Neuronal stem cell (in vitro differentiated cells): Measurements from ENCODE around the gene RILPL1.
"Not testable (repeated sequence)": the region's sequence is repeated elsewhere in the genome, so short reads cannot be mapped to it uniquely, and the experiment has no call there.

ENCODE experiments used
- DNase-seq: peaks from one replicate; pipeline ENCODE4 v3.0.0-alpha.2; 2013; ENCODE audit warnings: low spot score
- H2AFZ ChIP-seq: one replicate; pipeline ENCODE4 v1.6.1; 2013; ENCODE audit warnings: mild to moderate bottlenecking, low read length, inconsistent platforms
- H2AK5ac ChIP-seq: 2 replicates; pipeline ENCODE4 v1.6.1; 2013; ENCODE audit warnings: low read depth, mild to moderate bottlenecking, inconsistent platforms, low read length, moderate library complexity, mixed read lengths
- H2BK120ac ChIP-seq: 2 replicates; pipeline ENCODE4 v1.6.1; 2013; ENCODE audit warnings: low read depth, mild to moderate bottlenecking, inconsistent platforms, low read length, moderate library complexity, mixed read lengths
- H2BK12ac ChIP-seq: one replicate; pipeline ENCODE4 v1.6.1; 2013; ENCODE audit warnings: low read length, inconsistent platforms
- H2BK15ac ChIP-seq: 2 replicates; pipeline ENCODE4 v1.6.1; 2013; ENCODE audit warnings: mild to moderate bottlenecking, low read length, inconsistent platforms, mixed read lengths
- H2BK5ac ChIP-seq: one replicate; pipeline ENCODE4 v1.6.1; 2013; ENCODE audit warnings: inconsistent platforms, mild to moderate bottlenecking, low read length, moderate library complexity
- H3K14ac ChIP-seq: one replicate; pipeline ENCODE4 v1.6.1; 2013; ENCODE audit warnings: low read length, inconsistent platforms
- H3K18ac ChIP-seq: 2 replicates; pipeline ENCODE4 v1.6.1; 2013; ENCODE audit warnings: low read length, inconsistent platforms
- H3K23ac ChIP-seq: 2 replicates; pipeline ENCODE4 v1.6.1; 2013; ENCODE audit warnings: low read depth, mild to moderate bottlenecking, mixed read lengths, low read length, inconsistent platforms; ENCODE audit not compliant: poor library complexity
- H3K27ac ChIP-seq: replicated peaks from 3 replicates; pipeline ENCODE4 v1.5.1; 2013; ENCODE audit warnings: low read length, inconsistent platforms
- H3K27me3 ChIP-seq, 3 experiments: 2 replicates each; pipeline ENCODE4 v1.6.1; 2013; ENCODE audit warnings: low read length in 3 of 3, mild to moderate bottlenecking in 2 of 3, inconsistent platforms in 1 of 3, low read depth in 1 of 3, mixed read lengths in 1 of 3, moderate library complexity in 1 of 3; ENCODE audit not compliant: control insufficient read depth in 3 of 3, insufficient read depth in 3 of 3
- H3K36me3 ChIP-seq, 2 donors: replicated peaks in 1 of 2; 2 replicates each; pipeline ENCODE4 v1.6.1; 2013; ENCODE audit warnings: low read length in 2 of 2; ENCODE audit not compliant: control insufficient read depth in 2 of 2, insufficient read depth in 2 of 2
- H3K4ac ChIP-seq: 2 replicates; pipeline ENCODE4 v1.6.1; 2013; ENCODE audit warnings: inconsistent platforms, mild to moderate bottlenecking, low read length, moderate library complexity
- H3K4me1 ChIP-seq, 2 donors: 1 replicate in 1 of 2; 2 replicates in 1 of 2; pipeline ENCODE4 v1.6.1; 2013; ENCODE audit warnings: low read length in 2 of 2, low read depth in 1 of 2; ENCODE audit not compliant: control insufficient read depth in 2 of 2, insufficient read depth in 1 of 2
- H3K4me2 ChIP-seq: one replicate; pipeline ENCODE4 v1.6.1; 2013; ENCODE audit warnings: mild to moderate bottlenecking, low read length, inconsistent platforms; ENCODE audit not compliant: insufficient read depth, poor library complexity, severe bottlenecking
- H3K4me3 ChIP-seq, 2 donors: 2 replicates each; pipeline ENCODE4 v1.5.1; 2013; ENCODE audit warnings: low read length in 2 of 2, mild to moderate bottlenecking in 2 of 2, inconsistent platforms in 1 of 2, moderate library complexity in 1 of 2
- H3K79me1 ChIP-seq: one replicate; pipeline ENCODE4 v1.6.1; 2013; ENCODE audit warnings: low read depth, mild to moderate bottlenecking, inconsistent platforms, low read length, moderate library complexity
- H3K9ac ChIP-seq: one replicate; pipeline ENCODE4 v1.6.1; 2013; ENCODE audit warnings: mild to moderate bottlenecking, low read depth, low read length, inconsistent platforms; ENCODE audit not compliant: poor library complexity
- H3K9me3 ChIP-seq, 2 donors: replicated peaks in 1 of 2; 2 replicates each; pipeline versions ENCODE3 to v1.6.1; 2013; ENCODE audit warnings: low read length in 2 of 2, mild to moderate bottlenecking in 2 of 2, inconsistent platforms in 1 of 2, low read depth in 1 of 2, mixed read lengths in 1 of 2, moderate library complexity in 1 of 2; ENCODE audit not compliant: control insufficient read depth in 2 of 2, insufficient read depth in 1 of 2
- H4K8ac ChIP-seq: one replicate; pipeline ENCODE4 v1.6.1; 2013; ENCODE audit warnings: low read depth, mild to moderate bottlenecking, inconsistent platforms, low read length, moderate library complexity
- H4K91ac ChIP-seq: one replicate; pipeline ENCODE4 v1.6.1; 2013; ENCODE audit warnings: low read length, low read depth, mild to moderate bottlenecking, inconsistent platforms; ENCODE audit not compliant: poor library complexity
- WGBS, 2 donors: extraction: QIAGEN DNeasy Blood & Tissue Kit; methylation state at CpG; one replicate each; pipeline ENCODE4 v1.1.7; 2013; ENCODE audit warnings: missing lambda C conversion rate in 2 of 2, mixed read lengths in 1 of 2; ENCODE audit not compliant: insufficient read length in 2 of 2, insufficient replicate concordance in 1 of 2; ENCODE audit errors: extremely low coverage in 2 of 2; 5-methylcytosine and 5-hydroxymethylcytosine counted together

The RILPL1 gene

GRCh38 chr12:123469978-123470377, 63.5 kb downstream of the RILPL1 start:
- H3K9me3 ChIP-seq: no peaks in the 10 kb centered on the region

DNA sequence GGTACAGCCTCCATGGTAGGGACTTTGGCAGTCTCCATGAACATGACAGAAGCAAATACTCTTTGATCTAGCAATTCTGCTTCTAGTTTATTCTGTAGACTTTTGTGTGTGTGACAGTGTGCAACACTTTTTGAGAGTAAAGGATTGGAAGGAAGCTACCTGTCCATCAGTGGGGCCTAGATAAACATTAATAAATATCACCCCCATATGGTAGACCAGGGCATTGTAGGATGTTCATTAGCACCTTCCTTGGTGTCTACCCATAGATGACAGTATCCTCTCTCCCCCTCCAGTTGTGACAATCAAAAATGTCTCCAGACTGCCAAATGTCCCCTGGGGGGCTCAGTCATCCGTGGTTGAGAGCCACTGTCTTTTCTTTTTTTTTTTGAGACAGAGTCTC, 64.7 kb downstream of the RILPL1 start:
- Histone ChIP-seq H2AK5ac (no peak overlapping the region), H3K27ac (no peak overlapping the region), H3K14ac (no peak overlapping the region), H3K18ac (no peak overlapping the region), H4K91ac (no peak overlapping the region), H3K4me3 (no peak overlapping the region), H3K23ac (no peak overlapping the region), H3K9ac (no peak overlapping the region), H2BK120ac (no peak overlapping the region), H3K9me3 (no peaks in the 10 kb centered on the region), H3K4me2 (no peak overlapping the region), H3K4me1 (no peaks in the 10 kb centered on the region), H3K4ac (no peak overlapping the region), H3K79me1 (peaks cover 5% of the 10 kb centered on the region), H4K8ac (no peak overlapping the region), H2AFZ (no peak overlapping the region), H2BK15ac (no peak overlapping the region), H3K27me3 (no peaks in the 10 kb centered on the region), H2BK12ac (no peak overlapping the region), H3K36me3 (peaks cover 22 to 77% of the 10 kb centered on the region in 2 donors), H2BK5ac (no peak overlapping the region)
- WGBS, 2 donors: no CpG with 5 or more reads among the region's 1 CpG
- no peak for DNase-seq

More at GRCh38 chr12:123469978-123470377, 63.5 kb downstream of the RILPL1 start:
- Histone ChIP-seq H2AFZ (no peak overlapping the region), H3K4me1 (no peaks in the 10 kb centered on the region), H3K27ac (no peak overlapping the region), H3K36me3 (peaks cover 24 to 79% of the 10 kb centered on the region in 2 donors), H3K4me3 (no peak overlapping the region), H3K4ac (no peak overlapping the region), H2BK12ac (no peak overlapping the region), H3K4me2 (no peak overlapping the region), H3K27me3 (no peaks in the 10 kb centered on the region), H3K79me1 (peaks cover 5% of the 10 kb centered on the region), H4K91ac (no peak overlapping the region), H3K23ac (no peak overlapping the region), H2BK120ac (no peak overlapping the region), H3K14ac (no peak overlapping the region), H3K9ac (no peak overlapping the region), H4K8ac (no peak overlapping the region), H2BK15ac (no peak overlapping the region), H3K18ac (no peak overlapping the region), H2BK5ac (no peak overlapping the region), H2AK5ac (no peak overlapping the region)
- no peak for DNase-seq
- no CpG with 5 or more reads among the region's 2 CpGs for WGBS, 2 donors

DNA sequence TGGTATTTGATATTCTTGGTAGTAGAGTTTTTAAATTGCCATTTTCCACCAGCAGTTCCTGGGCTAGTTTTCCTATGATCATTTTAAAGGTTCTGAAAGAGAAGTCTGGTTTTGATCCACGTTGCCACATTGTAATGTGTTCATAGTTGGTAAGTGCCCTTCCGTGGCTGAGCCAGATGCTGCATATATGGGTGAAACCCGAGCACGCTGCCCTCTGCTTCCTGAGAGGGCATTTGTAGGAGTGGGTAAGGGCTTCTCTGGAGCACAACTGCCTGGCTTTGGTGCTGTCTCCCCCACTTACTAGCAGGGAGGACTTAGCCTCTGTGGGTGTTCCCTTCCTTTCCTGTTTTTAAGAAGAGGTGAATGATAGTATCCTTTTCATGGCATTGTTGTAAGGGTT, 68.4 kb downstream of the RILPL1 start:
- Histone ChIP-seq H3K27me3 (no peaks in the 10 kb centered on the region), H3K23ac (no peak overlapping the region), H3K4ac (no peak overlapping the region), H2AK5ac (no peak overlapping the region), H2AFZ (no peak overlapping the region), H2BK15ac (no peak overlapping the region), H2BK5ac (no peak overlapping the region), H4K8ac (no peak overlapping the region), H3K9ac (no peak overlapping the region), H4K91ac (no peak overlapping the region), H3K79me1 (peaks cover 5% of the 10 kb centered on the region), H3K9me3 (no peaks in the 10 kb centered on the region), H3K4me2 (no peak overlapping the region), H2BK120ac (no peak overlapping the region), H3K36me3 (peaks cover 5 to 60% of the 10 kb centered on the region in 2 donors), H3K14ac (no peak overlapping the region), H3K27ac (no peak overlapping the region), H3K4me3 (no peak overlapping the region), H3K4me1 (no peaks in the 10 kb centered on the region), H3K18ac (no peak overlapping the region), H2BK12ac (no peak overlapping the region)
- no CpG with 5 or more reads among the region's 4 CpGs for WGBS, 2 donors
- DNase-seq: no peak

GRCh38 chr12:123463174-123463573, 70.3 kb downstream of the RILPL1 start:
- not testable (repeated sequence) for H3K4me2 ChIP-seq, H3K23ac ChIP-seq, H3K9ac ChIP-seq, H3K4ac ChIP-seq, H3K27me3 ChIP-seq, H3K14ac ChIP-seq, H3K18ac ChIP-seq, H3K4me3 ChIP-seq, H4K91ac ChIP-seq, DNase-seq, H2BK15ac ChIP-seq, H2AFZ ChIP-seq, H2AK5ac ChIP-seq, H2BK5ac ChIP-seq, H3K79me1 ChIP-seq, H2BK120ac ChIP-seq, H3K4me1 ChIP-seq, H2BK12ac ChIP-seq, H3K9me3 ChIP-seq, H4K8ac ChIP-seq, H3K27ac ChIP-seq
- no CpG with 5 or more reads among the region's 11 CpGs for WGBS, 2 donors
- peaks cover 5 to 51% of the 10 kb centered on the region in 2 donors for H3K36me3 ChIP-seq
